Ramos (cell line): Measurements from ENCODE around the gene DPP4.
"Not testable (repeated sequence)": the region's sequence is repeated elsewhere in the genome, so short reads cannot be mapped to it uniquely, and the experiment has no call there.

Source experiments
- in situ Hi-C: fragments of 300-500 bp; cut with MboI; formaldehyde crosslinking; loops from one replicate; pipeline ENCODE4 v1.14.3; 2022; ENCODE audit warnings: low sequenced_read_pairs; ENCODE audit not compliant: unreplicated experiment

DPP4 gene

DNA sequence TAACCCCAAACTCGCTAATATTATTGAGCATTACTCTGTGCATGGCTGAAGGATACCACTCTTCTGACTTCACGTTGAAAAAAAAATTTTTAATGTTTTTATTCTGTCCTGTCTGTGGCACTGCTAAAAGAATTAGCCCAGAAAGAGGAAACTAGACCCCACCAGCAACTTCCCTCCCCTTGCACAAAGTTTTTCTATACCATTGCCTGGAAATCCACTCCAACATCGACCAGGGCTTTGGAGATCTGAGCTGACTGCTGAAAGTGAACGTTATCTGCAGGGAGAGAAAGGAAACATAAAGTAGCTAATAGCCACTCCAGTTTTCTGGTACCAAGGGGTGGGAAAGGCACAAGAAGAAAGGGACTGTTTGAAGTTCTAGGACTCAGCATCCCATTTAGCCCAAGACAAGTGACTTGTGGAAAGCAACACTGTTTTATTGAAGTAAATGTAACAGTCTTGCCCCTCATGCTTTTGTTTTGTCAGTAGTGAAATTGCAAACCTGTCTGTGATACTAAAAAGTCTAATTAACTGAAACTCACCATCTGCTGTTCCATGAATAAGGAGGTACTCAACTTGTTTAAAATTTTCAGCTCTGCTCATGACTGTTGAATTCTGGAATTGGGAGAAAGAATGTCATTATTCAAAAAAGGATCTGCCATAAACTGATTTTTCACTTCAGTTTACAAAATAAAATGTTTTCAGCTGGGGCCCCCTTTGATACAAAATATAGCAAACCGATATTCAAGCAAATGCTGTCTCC lies 79.1 kb downstream of the DPP4 start:
- in situ Hi-C loops: no loop called here

DNA sequence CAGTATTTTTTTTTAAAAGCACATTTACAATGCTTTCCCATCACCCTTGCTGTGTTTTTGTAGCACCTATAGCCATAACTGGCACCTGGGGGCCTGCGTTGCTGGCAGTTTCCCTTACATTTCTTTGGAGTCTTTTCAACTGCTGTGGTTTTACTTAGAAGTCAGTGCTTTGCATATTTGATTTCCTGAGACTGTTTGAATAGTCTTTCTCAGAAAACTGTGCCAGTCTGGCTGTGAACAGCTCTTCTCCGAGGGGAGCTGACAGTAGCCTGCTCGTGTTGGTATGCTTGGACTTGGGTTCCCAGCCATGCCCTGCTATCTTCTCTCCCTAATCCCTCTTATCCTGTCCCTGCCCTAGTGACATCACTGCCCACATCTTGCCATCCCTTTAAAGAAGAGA lies 81.5 kb downstream of the DPP4 start:
- in situ Hi-C loops: no loop called here

DNA sequence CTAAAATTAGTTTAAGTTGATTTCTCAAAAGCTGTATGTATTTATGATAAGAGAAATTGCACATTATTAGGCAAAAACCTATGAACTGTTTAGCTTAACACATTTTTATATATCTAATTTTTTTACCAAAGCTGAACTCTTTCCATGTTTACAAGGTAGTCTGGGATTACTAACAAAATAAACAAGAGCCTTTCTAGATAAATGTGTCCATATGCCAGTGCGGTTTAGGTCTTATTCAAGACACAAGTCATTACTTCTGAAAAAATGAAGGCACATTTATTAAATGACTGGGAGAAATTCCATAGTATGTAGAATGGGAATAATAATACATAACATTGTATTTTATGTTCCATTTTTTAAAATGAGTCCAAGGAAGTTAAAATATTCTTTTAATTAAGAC lies 82.0 kb downstream of the DPP4 start:
- in situ Hi-C loops: no loop called here

DNA sequence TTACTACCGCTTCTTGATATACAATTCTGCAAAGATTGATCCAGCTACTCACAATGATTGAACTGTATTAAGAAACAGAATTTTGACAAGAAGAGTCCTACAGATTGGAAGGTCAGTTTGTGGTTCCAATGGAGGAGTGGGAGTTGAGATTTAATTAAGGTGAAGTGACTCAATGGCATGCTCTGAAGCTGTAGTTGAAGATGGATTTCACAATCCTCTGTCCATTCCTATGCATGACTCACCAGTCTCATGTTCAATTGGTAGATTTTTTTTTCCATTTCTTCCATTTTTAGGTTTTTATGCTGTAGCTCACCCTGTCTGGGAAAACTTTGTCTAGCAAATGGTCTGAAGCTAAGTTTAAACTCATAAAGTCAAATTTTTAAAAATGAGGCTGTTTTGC lies 83.3 kb downstream of the DPP4 start:
- in situ Hi-C loops: no loop called here

DNA sequence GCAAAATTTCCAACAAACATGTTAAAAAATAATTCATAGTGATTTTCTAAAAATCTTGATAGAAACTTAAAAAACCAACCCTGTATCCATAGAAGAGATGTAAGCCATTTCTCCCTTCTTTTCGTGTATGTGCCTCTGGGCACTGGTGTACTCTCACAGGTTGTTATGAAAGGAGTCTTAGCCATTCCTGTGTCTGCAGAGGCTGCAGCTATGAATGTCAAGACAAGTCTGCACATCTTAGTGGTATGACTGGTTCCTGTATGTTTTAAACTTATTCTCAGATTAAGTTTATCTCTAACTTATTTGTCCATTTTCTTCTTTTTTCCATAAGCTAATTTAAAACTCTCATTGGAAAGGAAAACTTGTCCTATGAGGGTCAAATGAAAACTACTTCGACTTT lies 84.0 kb downstream of the DPP4 start:
- in situ Hi-C loops: no loop called here

- in situ Hi-C loops: no loop called here
Observed at GRCh38 chr2:161988589-161988988, 85.4 kb downstream of the DPP4 start.

DNA sequence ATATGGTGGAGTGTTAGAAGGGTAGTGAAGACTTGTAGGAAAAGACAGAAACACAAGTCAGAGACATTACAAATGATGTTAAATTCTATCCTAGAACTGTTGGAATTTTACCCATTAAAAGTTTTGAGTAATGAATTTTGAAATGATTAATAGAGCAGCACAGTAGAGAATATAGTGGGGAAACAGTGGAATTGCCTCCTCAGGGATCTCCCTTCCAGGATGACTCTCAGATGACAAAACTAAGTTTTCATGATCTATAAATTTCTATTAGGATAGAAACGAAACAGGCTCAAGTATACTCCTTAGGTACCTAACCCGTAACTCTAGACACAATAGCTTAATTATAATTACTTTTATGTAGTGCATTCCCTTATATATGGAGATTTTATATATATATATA lies 86.7 kb downstream of the DPP4 start:
- in situ Hi-C loops: no loop called here

GRCh38 chr2:161983866-161984265 lies 90.1 kb downstream of the DPP4 start:
- in situ Hi-C loops: no loop called here

DNA sequence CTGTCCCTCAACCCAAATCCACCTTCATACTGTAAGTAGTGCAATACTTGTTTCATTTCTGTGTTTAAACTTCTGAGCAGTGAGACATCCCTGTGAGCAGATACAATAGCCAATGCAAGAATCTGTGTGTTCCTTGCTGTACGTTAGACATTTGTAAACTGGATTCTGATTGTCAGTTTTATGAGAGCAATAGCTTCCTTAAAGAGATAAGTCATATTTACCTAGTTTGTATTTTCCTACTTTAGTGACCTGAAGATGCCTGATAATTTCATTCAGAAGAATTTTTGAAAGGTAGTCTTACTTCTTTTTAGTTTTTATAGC lies 90.7 kb downstream of the DPP4 start:
- in situ Hi-C loops: no loop called here

DNA sequence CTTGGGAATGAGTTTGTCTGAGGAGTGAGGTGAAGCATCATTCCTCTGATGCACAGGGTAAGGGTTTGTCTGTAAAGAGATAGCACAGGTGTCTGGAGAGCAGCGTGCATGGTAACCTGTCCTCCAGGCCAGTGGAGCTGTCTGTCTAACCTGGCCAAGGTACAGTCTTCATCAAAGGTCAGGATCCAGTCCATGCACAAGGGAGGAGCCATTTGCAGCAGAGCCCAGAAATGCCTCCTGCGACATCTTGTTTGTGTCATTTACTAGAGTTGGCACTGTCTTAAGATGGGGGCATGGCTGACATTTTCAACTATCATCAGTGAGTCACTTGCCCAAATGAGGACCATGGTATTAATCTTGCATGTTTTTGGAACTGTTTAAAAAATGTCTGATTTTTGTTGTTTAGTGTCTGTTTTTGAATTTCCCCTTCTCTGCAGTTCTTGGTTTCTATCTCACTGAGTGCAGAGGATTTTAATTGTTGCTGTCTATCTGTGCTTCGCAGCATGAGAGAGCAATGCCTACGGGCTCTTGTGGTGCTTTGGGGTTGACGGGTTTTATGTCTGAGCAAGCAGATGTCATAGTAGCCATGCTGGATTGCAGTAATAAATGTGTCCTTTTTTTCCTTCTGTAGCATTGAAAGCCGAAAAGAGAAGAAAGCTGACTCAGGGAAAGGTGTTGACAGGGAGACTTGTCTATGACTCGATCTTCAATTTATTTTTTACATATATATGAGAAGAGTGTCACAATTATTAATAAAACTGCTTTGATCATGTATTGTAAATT lies 91.3 kb downstream of the DPP4 start:
- in situ Hi-C loops: no loop called here

DNA sequence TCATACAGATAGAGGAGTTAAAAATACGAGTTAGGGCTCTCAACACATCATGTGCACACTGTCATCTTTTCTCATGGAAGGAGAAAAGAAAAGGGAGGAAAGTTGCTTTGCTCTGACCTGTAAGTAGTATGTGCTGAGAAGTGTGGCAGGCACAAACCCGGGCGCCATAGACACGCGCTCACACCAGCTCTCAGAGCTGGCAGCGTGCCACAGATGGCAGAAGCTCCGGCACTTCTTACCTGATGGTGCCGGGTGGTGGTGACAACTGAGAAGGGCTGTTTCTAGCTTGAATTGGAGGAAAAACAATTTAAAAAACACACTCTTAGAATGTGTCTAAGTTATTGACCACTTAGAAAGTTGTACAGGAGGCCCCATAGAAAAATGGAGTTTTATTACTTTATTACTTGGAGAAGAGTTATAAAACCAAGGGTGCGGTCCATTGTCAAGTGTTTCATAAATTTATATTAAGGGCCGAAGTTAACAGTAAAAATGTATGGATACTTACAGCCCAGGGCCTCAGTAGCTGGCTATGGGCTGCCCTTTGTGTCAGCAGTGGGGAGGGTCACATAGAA lies 92.2 kb downstream of the DPP4 start:
- in situ Hi-C loops: no loop called here

DNA sequence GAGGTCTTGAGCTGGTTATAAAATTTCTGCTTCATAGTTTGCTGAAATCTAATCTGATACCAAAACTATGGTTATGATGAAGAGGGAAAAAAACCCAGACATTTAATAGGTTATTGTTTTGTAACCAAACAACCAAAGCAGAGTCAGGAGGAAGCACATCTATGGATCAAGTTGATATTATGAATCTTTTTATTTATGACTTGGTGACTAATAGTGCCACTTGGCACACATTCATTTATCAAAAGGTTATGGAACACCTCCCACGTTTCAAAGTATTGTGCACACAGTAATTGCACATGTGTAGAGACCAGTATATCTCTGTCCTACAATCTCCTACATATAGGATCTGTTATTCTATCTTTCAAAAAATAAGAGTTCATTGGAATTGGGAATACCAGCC lies 93.0 kb downstream of the DPP4 start:
- in situ Hi-C loops: no loop called here

- in situ Hi-C loops: no loop called here
Observed at GRCh38 chr2:161979490-161979889, 94.5 kb downstream of the DPP4 start.

- in situ Hi-C loops: not testable (repeated sequence)
Observed at GRCh38 chr2:161977926-161978325, 96.1 kb downstream of the DPP4 start.

GRCh38 chr2:161976917-161977316 lies 97.1 kb downstream of the DPP4 start:
- in situ Hi-C loops: no loop called here

DNA sequence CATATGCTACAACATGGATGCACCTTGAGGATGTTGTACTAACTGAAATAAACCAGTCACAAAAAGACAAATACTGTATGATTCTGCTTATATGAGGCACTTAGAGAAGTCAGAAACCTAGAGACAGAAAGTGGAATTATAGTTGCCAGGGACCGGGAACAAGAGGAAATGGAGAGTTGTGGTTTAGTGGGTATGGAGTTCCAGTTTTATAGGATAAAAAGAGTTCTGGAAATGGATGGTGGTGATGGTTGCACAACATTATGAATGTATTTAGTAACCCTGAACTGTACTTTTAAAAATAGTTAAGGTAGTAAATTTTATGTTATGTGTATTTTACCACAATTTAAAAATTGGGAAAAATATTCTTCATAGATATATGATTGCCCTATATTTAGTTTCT lies 97.7 kb downstream of the DPP4 start:
- in situ Hi-C loops: no loop called here

DNA sequence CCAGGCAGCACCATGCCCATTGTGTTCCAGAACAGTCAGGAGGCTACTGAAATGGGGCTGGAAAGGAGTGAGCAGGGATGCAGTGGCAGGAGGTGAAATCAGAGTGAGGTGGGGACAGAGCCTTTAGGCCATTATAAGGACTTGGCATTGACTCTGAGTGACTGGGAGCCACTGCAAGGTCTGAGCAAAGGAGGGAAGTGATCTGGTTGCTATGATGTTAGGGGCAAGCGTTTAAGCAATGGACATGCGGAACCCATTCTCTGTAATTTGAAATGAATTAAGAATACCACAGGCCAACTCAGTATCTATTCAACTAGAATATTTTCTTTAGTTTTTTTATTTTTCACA lies 98.2 kb downstream of the DPP4 start:
- in situ Hi-C loops: no loop called here

DNA sequence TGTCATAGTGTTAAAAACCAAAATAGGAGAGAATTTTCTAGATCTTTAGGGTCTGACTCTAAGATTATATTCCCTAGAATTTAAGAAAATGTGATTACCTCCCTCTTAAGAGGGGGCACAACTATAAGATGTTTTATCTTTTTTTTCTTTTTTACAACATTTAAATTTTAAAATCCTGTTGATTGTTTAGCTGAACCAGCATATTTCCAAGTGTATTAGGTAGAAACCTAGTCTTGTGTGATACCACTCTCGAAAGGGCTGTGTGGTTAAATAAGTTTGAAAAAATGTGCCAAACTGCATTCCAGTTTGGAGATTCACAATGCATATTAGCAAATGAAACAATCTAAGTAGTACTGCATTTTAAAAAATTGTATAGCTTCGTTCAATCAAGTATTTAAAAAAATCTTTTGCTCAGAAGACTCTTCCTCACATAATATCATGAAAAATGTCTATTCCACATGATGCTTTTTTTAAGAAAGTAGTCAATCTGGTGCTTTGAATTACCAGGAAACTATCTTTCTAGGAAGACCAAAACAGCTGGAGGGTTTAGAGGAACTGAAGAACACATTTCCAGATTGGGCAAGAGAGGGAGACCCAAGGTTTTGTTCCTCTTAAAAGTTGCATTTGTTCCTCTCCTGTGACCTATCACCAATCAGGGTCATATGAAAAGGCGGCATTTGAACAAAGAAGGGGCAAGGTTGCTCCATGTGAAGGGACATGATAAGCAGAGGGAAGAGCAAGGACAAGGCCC lies 98.8 kb downstream of the DPP4 start:
- in situ Hi-C loops: no loop called here

DNA sequence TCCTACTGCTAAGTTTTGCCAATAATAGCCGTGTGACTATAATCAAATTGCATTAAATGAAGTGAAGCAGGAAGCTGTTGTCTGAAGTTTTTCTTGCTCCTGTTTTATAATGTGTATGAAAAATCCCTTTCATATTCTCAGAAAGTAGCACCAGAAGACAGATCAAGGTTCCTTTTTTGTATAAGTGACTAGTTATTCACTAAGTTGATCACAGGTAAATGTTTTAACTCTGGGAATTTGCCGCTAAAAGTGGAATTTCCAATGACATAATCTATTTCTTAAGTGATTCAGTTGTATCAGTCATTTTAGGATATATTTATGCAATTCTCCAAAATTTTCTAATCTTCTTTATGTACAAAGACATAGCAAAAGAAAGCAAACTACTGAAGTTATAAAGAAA lies 99.6 kb downstream of the DPP4 start:
- in situ Hi-C loops: no loop called here

- in situ Hi-C loops: no loop called here
Observed at GRCh38 chr2:161972866-161973265, 101.1 kb downstream of the DPP4 start.

- in situ Hi-C loops: no loop called here
Observed at GRCh38 chr2:161972232-161972631, 101.8 kb downstream of the DPP4 start.
